HG03175 (cell line): Measurements from ENCODE around the gene TREM2.
A peak's percentile ranks its signal among the peaks of the same experiment; 100 is the strongest.
"Not testable (repeated sequence)": the region's sequence is repeated elsewhere in the genome, so short reads cannot be mapped to it uniquely, and the experiment has no call there.

Source experiments
- ATAC-seq: cut with Tn5 transposase; IDR thresholded peaks from one replicate; pipeline ENCODE4 v1.9.1; 2021; ENCODE audit warnings: mild to moderate bottlenecking, moderate library complexity; ENCODE audit not compliant: unreplicated experiment

Gene TREM2

DNA sequence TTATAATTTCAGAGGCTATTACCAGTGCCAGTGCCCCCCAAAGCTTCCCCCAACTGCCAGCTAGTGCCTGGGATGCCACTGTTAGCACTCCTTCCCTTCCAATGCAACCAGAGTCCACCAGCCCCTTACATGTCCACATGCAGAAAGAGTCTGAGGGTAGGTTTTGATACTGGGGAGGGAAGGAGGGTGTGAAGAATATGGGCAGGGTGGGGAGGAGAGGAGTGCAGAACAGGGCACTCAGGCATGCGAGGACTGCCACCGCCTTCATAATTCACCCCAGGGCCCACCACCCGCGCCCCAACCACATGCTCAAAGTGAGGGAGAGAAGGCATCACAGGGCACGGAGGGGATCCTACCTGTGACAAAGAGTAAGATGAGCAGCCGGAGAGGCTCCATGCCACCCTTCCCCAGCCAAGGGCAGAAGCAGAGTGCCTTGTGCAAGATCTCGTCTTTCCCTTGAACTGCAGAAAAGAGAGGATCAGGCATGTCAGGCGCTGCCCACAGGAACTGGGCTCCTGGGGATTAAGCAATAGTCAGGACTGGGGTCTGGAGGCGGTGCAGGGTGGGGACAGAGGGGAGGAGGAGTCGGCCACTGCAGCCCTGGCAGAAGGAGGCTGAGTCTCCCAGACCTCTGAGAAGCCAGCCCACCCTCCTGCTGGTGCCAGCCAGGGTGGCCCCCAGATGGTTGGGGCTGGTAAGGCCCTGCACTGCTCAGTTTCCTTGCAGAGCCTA is at the start of gene TREM2:
Gene TREM2 (minus strand): TSS at position 430 of the 732 bp plus-strand sequence. CDS start 34 bp downstream, at position 396.
- ATAC-seq, result no peak

DNA sequence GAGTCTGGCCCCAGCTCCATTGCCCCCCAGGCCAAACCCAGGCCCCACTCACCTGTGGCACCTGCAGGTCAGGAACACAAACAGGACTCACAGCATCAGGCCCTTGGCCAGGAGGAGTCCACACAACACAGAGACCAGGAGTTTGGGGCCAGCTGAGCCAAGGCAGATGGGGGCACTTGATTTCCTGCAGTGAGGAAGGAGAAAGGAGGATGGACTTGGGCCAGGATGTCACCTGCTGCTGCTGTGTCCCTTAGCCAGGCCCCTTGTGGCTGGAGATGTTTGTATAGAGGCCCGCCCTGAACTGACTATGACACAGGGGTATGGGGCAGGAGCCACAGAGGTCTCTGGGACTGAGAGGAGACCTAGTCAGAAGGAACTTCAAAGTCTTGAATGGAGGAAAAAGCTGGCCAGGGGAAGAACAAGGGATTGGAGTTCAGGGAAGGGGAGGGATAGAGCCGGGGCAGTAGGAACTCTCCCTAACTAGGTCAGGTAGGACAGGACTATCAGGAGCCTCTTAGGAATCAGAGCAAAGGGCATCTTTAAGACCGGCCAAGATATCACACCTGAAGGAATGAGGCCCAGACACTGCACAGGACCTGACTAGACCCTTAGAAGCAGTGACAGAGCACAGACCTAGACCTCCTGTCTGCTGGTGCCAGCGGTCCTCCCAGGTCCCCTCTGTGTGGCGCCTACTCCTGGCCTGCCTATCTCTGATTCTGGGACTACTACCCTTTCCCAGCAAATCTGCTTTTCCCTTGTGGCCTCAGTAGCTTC is 46.8 kb upstream of the TREM2 start:
- ATAC-seq, result no peak

DNA sequence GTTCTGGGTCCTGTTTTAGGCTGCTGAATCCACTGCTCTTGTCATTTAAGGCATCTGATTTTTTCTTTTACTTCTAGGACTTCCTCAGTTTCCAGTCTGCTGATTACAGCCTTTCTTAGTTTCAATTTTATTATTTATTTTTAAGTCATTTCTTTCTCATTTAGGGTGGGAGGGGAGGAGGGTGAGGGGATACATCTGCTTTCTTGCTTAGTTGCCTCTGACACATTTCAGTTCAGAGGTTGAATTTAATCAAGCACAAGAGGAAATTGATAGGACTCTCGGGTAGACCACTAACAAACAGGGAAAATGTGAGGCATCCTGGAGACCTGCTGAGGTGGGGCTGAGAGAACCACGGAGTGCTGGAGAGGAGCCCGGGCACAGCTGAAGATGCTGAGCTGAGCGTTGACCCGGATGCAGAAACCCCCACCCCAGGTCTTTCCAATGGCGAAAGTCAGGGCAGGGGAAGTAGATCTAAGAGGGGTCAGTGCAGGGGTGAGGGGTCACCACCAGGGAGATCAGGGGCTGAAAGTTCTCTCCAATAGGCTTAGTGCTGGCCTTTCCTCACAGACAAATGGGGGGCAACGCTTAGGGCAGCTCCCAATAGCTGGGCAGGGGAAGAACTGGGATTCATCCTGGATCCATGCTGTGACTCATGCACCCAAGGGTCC is 45.7 kb upstream of the TREM2 start:
- ATAC-seq, result no peak

GRCh38 chr6:41204156-41204555 is 41.2 kb upstream of the TREM2 start:
- ATAC-seq, result no peak

GRCh38 chr6:41201764-41202173 is 38.9 kb upstream of the TREM2 start:
- ATAC-seq, result no peak

GRCh38 chr6:41200901-41201763 is 38.2 kb upstream of the TREM2 start, which contains the start of gene TREML2:
TSS of gene TREML2 (minus strand) at chr6:41201149. CDS start at chr6:41201008, 141 bp downstream.
- peak; percentile 40 for ATAC-seq

DNA sequence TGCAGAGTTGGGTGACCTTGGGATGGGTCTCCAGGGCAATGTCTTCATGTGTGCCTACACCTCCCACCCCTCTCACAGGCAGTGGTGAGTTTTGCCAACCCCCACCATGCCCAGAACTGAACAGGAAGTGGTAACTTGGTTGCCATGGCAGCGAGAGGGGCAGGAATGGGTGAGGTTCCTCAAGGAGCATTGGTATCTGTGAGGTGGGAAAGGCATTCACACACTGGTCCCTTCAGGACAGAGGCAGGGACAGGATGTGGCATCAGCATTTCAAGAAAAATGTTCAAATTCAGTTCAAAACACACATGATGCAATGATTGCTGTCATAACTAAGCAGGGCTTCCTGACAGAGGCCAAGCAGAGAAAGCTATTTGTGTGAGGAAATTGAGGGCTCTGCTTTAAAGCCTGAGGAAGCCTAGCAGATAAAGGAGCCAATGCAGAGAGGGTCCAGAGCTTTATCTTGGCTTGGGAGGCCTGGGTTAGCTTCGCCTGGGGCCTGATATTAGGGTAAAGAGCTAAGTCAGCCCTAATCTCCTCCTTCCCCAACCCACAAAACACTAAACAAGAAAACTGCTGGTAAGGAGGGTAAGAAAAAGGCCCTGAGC is 37.5 kb upstream of the TREM2 start:
- ATAC-seq, result peak; percentile 30

GRCh38 chr6:41199552-41200246 is 36.8 kb upstream of the TREM2 start:
- peak; percentile 50 for ATAC-seq

DNA sequence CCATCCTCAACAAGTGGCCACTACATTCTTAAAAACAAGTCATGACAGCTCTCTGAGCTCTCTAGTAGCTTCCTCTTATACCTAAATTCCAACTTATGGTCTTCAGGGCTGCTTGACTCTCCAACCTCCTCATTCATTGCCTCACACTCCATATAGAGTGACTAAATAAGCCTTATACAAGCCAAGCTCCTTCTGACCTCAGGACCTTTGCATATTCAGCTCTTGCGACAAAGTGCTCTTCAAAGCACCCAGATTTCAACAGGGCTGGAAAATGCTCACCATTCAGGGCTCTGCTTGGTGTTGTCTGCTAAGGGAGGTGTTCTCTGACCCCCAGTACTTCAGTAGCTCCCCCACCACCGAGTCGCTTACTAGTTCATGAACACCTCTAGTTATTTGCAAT is 34.3 kb upstream of the TREM2 start:
- ATAC-seq, result no peak

DNA sequence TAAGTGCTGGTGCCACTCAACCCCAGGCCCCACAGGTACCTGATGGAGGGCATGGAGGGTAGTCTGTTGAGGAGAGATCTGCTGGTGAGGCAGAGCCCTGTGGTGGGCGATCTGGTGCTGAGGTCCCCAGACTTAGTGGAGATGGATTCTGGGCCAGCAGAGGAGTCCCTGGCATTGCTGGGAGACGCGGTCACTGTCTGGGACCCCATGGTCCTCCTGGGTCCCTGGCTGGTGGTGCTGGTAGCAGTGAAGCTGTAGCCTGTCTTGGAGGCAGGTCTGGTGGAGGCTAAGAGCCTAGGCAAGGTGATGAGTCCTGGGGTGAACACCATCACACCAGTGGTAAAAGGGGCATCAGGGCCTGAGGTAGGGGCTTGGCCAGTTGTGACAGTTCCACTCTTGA is 31.5 kb upstream of the TREM2 start:
- ATAC-seq, result no peak

DNA sequence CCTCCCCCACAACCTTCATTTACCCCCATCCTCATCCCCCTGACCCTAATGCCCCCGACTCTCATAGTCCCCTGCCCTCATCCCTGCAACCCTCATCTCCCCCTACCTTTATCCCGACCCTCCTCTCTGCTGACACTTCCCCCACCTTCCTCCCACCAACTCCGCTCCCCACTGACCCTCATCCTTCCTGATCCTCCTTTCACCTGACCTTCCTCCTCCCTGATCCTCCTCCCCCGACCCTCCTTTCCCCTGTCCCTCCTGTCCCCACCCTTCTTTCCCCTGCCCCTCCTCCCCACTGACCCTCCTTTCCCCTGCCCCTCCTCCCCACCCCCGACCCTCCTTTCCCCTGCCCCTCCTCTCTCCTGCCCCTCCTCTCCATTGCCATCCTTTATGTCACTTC is 31.0 kb upstream of the TREM2 start:
- no peak for ATAC-seq

- no peak for ATAC-seq
Observed at GRCh38 chr6:41193171-41193734, 30.3 kb upstream of the TREM2 start.

DNA sequence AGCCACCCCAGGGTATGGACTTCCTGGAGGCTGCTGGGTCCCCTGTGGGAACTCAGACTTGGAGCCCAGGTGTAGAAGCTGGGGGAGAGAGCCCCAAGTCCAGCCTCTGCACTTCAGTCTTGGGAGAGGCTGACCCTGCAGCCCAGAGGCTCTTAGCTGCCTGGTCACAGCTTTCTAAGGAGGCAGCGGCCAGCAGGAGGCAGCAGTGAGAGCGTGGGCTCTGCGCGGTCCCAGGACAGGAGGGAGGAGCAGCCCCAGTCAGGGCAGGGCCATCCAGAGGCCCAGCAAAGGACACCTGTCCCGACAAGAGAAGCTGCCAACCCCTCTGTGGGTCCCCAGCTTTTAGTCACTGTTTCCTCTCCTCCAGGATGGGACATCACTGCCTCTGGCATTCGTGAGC is 28.7 kb upstream of the TREM2 start:
- no peak for ATAC-seq

GRCh38 chr6:41190791-41191190 is 27.9 kb upstream of the TREM2 start:
- no peak for ATAC-seq

GRCh38 chr6:41189967-41190366 is 27.1 kb upstream of the TREM2 start:
- ATAC-seq, result no peak

GRCh38 chr6:41189046-41189445 is 26.1 kb upstream of the TREM2 start:
- ATAC-seq, result not testable (repeated sequence)

DNA sequence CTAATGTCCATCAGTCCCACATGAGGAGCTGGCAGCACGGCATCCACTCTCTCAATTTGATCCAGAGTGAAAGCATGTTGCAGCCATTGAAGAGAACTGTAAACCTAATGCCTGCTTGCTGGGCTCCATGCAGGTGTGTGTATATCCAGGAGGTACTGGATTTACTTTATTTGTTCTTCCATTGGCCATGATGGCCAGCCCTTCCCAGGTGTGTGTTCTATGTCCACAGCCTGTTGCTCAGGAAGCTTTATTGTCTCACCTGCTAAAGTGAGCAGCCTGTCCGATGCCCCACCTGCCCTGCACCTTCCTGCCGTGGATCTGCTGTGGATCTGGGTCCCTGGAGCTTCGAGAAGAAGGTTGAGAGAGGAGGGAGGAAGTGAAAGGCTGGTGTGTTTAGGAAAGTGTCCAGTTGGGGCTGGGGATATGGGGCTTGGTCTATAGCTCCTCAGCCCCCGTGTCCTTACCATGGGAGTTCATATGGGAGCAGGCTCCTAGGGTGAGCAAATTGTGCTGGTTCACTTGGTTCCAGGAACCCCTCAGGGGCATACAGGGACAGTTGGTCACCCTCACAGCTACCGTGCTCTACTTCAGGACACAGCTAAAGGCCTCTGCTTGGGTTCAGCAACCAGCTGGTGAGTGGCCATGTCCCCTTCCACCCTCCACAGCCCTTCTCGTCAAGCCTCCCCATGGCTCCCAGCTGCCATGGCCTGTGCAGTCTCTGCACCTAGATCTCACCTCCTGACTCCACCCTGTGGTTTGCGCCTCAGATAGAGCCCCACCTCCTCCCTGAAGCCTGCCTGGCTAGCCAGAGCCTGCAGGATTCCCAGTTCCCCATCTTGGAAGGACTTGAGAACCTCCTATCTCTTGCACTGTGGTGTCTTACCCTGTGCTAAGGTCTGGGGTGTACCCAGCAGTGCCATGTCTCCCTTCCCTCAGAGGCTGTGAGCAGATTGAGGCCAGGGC is 25.3 kb upstream of the TREM2 start:
- no peak for ATAC-seq

DNA sequence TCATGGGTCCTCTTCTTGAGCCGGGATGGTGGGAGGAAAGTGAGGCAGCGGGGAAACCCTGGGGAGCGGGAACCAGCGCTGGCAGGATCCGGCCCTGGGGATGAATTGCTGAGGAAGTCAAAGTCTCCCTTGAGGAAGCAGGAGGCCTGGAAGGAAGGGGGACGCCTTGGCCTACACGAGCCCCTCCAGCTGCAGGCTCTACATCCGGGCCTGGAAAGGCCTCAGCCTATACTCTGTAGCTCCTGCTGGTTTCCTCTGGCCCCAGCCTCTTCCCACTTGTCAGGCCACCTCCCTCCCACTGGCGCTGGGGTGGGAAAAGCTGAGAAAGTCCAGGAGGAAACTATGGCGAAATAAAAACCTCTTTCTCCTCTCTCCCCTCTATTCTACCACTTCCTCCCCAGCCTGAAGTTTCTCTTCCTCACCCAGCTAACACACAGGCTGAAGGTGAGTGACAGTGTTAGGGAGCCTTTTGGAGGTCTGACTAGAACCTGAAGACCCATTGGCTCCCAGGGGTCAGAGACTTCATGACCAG is 23.2 kb upstream of the TREM2 start:
- no peak for ATAC-seq
